Rectal smooth muscle tissue (tissue), 1 donor: ENCODE results near the gene KCNS1.

Experiments
- H3K27ac ChIP-seq: one replicate; pipeline ENCODE4 v1.7.0; 2013; ENCODE audit warnings: low read depth, low read length, inconsistent platforms
- H3K27me3 ChIP-seq: one replicate; pipeline ENCODE4 v1.7.0; 2013; ENCODE audit warnings: low read length; ENCODE audit not compliant: control insufficient read depth, insufficient read depth
- H3K36me3 ChIP-seq: one replicate; pipeline ENCODE4 v1.7.0; 2013; ENCODE audit warnings: low read length; ENCODE audit not compliant: control insufficient read depth, insufficient read depth
- H3K4me1 ChIP-seq: one replicate; pipeline ENCODE4 v1.7.0; 2013; ENCODE audit warnings: low read length; ENCODE audit not compliant: control insufficient read depth, insufficient read depth
- H3K4me3 ChIP-seq: one replicate; pipeline ENCODE4 v1.7.0; 2013; ENCODE audit warnings: low read length
- H3K9ac ChIP-seq: one replicate; pipeline ENCODE4 v1.7.0; 2013; ENCODE audit warnings: low read length

The KCNS1 gene

GRCh38 chr20:45052698-45053429 is 48.1 kb downstream of the KCNS1 start:
- no peak overlapping the region for H3K9ac ChIP-seq
- peaks cover 5% of the 10 kb centered on the region for H3K36me3 ChIP-seq

GRCh38 chr20:45051204-45052060 is 49.5 kb downstream of the KCNS1 start:
- Histone ChIP-seq H3K4me3 (no peak overlapping the region), H3K27ac (no peak overlapping the region), H3K4me1 (peaks cover 2% of the 10 kb centered on the region), H3K9ac (no peak overlapping the region), H3K27me3 (no peaks in the 10 kb centered on the region), H3K36me3 (no peaks in the 10 kb centered on the region)

More at GRCh38 chr20:45052698-45053429, 48.1 kb downstream of the KCNS1 start:
- Histone ChIP-seq H3K27ac (no peak overlapping the region), H3K4me1 (peaks cover 2% of the 10 kb centered on the region), H3K4me3 (no peak overlapping the region), H3K27me3 (no peaks in the 10 kb centered on the region)

- no peak overlapping the region for H3K9ac ChIP-seq
- H3K27me3 ChIP-seq = no peaks in the 10 kb centered on the region
- no peaks in the 10 kb centered on the region for H3K36me3 ChIP-seq
- H3K27ac ChIP-seq = no peak overlapping the region
- H3K4me3 ChIP-seq = no peak overlapping the region
- H3K4me1 ChIP-seq = peaks cover 2% of the 10 kb centered on the region
Observed at GRCh38 chr20:45049904-45050471, 50.9 kb downstream of the KCNS1 start.

- Histone ChIP-seq H3K36me3 (no peaks in the 10 kb centered on the region), H3K4me1 (peaks cover 2% of the 10 kb centered on the region), H3K9ac (no peak overlapping the region), H3K27ac (no peak overlapping the region), H3K4me3 (no peak overlapping the region), H3K27me3 (no peaks in the 10 kb centered on the region)
Observed at GRCh38 chr20:45049438-45049837, 51.5 kb downstream of the KCNS1 start.

GRCh38 chr20:45047581-45048119 is 53.3 kb downstream of the KCNS1 start:
- Histone ChIP-seq H3K27me3 (no peaks in the 10 kb centered on the region), H3K4me3 (no peak overlapping the region), H3K9ac (no peak overlapping the region), H3K36me3 (no peaks in the 10 kb centered on the region), H3K4me1 (peaks cover 2% of the 10 kb centered on the region), H3K27ac (no peak overlapping the region)

- no peak overlapping the region for H3K27ac ChIP-seq
- no peaks in the 10 kb centered on the region for H3K27me3 ChIP-seq
- H3K36me3 ChIP-seq = no peaks in the 10 kb centered on the region
- H3K4me3 ChIP-seq = no peak overlapping the region
- no peak overlapping the region for H3K9ac ChIP-seq
- H3K4me1 ChIP-seq = peaks cover 2% of the 10 kb centered on the region
Observed at GRCh38 chr20:45044601-45045000, 56.3 kb downstream of the KCNS1 start.

- Histone ChIP-seq H3K36me3 (no peaks in the 10 kb centered on the region), H3K4me3 (no peak overlapping the region), H3K9ac (no peak overlapping the region), H3K4me1 (peaks cover 2% of the 10 kb centered on the region), H3K27me3 (no peaks in the 10 kb centered on the region), H3K27ac (no peak overlapping the region)
Observed at GRCh38 chr20:45044084-45044573, 56.8 kb downstream of the KCNS1 start.

GRCh38 chr20:45042978-45043377 is 57.9 kb downstream of the KCNS1 start:
- no peak overlapping the region for H3K4me3 ChIP-seq
- H3K4me1 ChIP-seq = peaks cover 4% of the 10 kb centered on the region
- H3K9ac ChIP-seq = no peak overlapping the region
- H3K27me3 ChIP-seq = no peaks in the 10 kb centered on the region
- no peaks in the 10 kb centered on the region for H3K36me3 ChIP-seq
- H3K27ac ChIP-seq = no peak overlapping the region
